GM12801 (cell line): Measurements from ENCODE around the gene NIN.

Experiments
- CTCF ChIP-seq: IDR thresholded peaks from one replicate; pipeline ENCODE4 v1.5.1; 2011; ENCODE audit warnings: control low read depth; ENCODE audit not compliant: insufficient read length; ENCODE audit errors: extremely low read depth

NIN gene

GRCh38 chr14:50705026-50705593 is 125.9 kb downstream of the NIN start:
- no peak for TF ChIP-seq CTCF

- TF ChIP-seq CTCF = no peak
Observed at GRCh38 chr14:50704454-50705010, 126.4 kb downstream of the NIN start.

GRCh38 chr14:50697659-50698290 is 133.2 kb downstream of the NIN start:
- TF ChIP-seq CTCF = no peak

GRCh38 chr14:50688875-50689274 is 142.1 kb downstream of the NIN start:
- no peak for TF ChIP-seq CTCF

- no peak for TF ChIP-seq CTCF
Observed at GRCh38 chr14:50679674-50680073, 151.3 kb downstream of the NIN start.

GRCh38 chr14:50678163-50678562 is 152.8 kb downstream of the NIN start:
- TF ChIP-seq CTCF = no peak

- TF ChIP-seq CTCF = no peak
Observed at GRCh38 chr14:50677527-50678063, 153.4 kb downstream of the NIN start.
